A673 (cell line): ENCODE measurements around the gene NLRX1. TPM values are rescaled to one million over a fixed set of nuclear protein-coding genes. Genes with fewer than 3 reads are reported as not detected.

Experiments used
- BruUV-seq: library from RNA; stranded (reverse); fragments of 400-500 nt; replicated peaks from 2 replicates; lab custom pipeline; 2021; lab: Mats Ljungman, UMichigan
- CTCF ChIA-PET: fragments of 300-600 bp; sonication (Branson Sonifier 250); formaldehyde crosslinking; loops from one replicate; lab custom pipeline; 2022; ENCODE audit warnings: antibody characterized with exemption; lab: Charles Lee
- POLR2A ChIA-PET: fragments of 300-600 bp; sonication (Branson Sonifier 250); formaldehyde crosslinking; loops from one replicate; lab custom pipeline; 2022; ENCODE audit warnings: antibody characterized with exemption; ENCODE audit not compliant: low non-redundant PET; lab: Charles Lee
- DNase-seq: peaks from one replicate; pipeline ENCODE4 v3.0.0-alpha.2; 2015; ENCODE audit warnings: low spot score
- H3K27ac ChIP-seq: fragments of 200-600 bp; sonication (generic); 2 replicates; pipeline ENCODE4 v1.5.1; 2016; ENCODE audit warnings: mixed run types, low read depth, mild to moderate bottlenecking, mixed read lengths, antibody characterized with exemption, low read length; ENCODE audit not compliant: poor library complexity, severe bottlenecking
- H3K27me3 ChIP-seq: fragments of 200-600 bp; sonication (generic); replicated peaks from 2 replicates; pipeline ENCODE4 v1.6.1; 2017; ENCODE audit warnings: mixed run types, low read depth, mild to moderate bottlenecking, mixed read lengths, antibody characterized with exemption, low read length; ENCODE audit not compliant: insufficient read depth, poor library complexity
- H3K36me3 ChIP-seq: fragments of 200-600 bp; sonication (generic); 2 replicates; pipeline ENCODE4 v1.6.1; 2016; ENCODE audit warnings: mixed run types, mild to moderate bottlenecking, mixed read lengths, antibody characterized with exemption, low read length; ENCODE audit not compliant: insufficient read depth, poor library complexity, severe bottlenecking
- H3K4me1 ChIP-seq: fragments of 200-600 bp; sonication (generic); 2 replicates; pipeline ENCODE4 v1.6.1; 2017; ENCODE audit warnings: mixed run types, mild to moderate bottlenecking, mixed read lengths, antibody characterized with exemption, low read length; ENCODE audit not compliant: insufficient read depth, poor library complexity, severe bottlenecking
- H3K4me3 ChIP-seq: fragments of 200-600 bp; sonication (generic); 2 replicates; pipeline ENCODE4 v1.5.1; 2016; ENCODE audit warnings: low read depth, mixed run types, mild to moderate bottlenecking, mixed read lengths, low read length; ENCODE audit not compliant: poor library complexity, severe bottlenecking
- H3K9me3 ChIP-seq: fragments of 200-600 bp; sonication (generic); 2 replicates; pipeline ENCODE4 v1.6.1; 2016; ENCODE audit warnings: mixed run types, low read depth, mild to moderate bottlenecking, mixed read lengths, antibody characterized with exemption, low read length; ENCODE audit not compliant: poor library complexity, severe bottlenecking
- EZH2 ChIP-seq: fragments of 200-600 bp; sonication (generic); IDR thresholded peaks from 2 replicates; pipeline ENCODE4 v1.6.1; 2017; ENCODE audit warnings: borderline replicate concordance, low read depth, mild to moderate bottlenecking, mixed read lengths, antibody characterized with exemption, low read length; ENCODE audit not compliant: poor library complexity, severe bottlenecking
- intact Hi-C: fragments of 100-400 bp; cut with micrococcal nuclease; formaldehyde crosslinking; loops from one replicate; pipeline ENCODE4 v1.10.0; 2022; ENCODE audit not compliant: unreplicated experiment
- total RNA-seq: library from RNA; stranded (reverse); gene quantifications from 2 replicates; pipeline ENCODE4 v1.2.3, GENCODE V29; 2021
- TF ChIP-seq, protein P1 (sequence below): fragments of 300-800, 200-600 bp; sonication (generic); conservative IDR thresholded peaks from 2 replicates; pipeline ENCODE4 v1.5.1; 2017; ENCODE audit warnings: low read depth, mild to moderate bottlenecking, antibody characterized with exemption, low read length, moderate library complexity, mixed read lengths

Gene NLRX1
- total RNA-seq, 1 experiment from 2014 or later: 1.4 TPM

DNA sequence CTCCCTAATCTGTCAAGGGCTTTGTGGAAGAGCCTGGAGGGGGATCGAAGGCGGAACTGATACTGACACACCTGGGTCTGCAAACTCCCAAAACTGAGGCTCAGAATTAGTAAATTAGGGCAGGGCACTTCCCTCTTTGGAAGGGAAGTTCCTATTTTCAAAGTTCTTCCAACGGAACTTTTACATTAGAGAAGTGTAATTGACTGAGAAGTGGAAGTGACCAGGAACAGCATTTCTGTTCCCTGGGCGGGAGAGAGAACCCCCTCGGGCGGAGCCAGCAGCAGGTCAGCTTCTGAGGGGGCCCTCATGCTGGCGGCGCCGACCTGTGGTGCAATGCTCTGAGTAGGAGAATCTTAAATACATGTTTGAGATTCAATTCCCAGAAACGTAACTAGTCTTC lies 36.6 kb downstream of the NLRX1 start:
- intact Hi-C loops: loop anchor here (5.0 kb wide), 1 partner anchor 117 kb away; no protein-coding TSS in a partner anchor
- Histone ChIP-seq H3K4me3 (peak overlapping the region; percentile 100), H3K27ac (peak overlapping the region; percentile 90), H3K27me3 (no peaks in the 10 kb centered on the region), H3K4me1 (peaks cover 8% of the 10 kb centered on the region), H3K36me3 (no peaks in the 10 kb centered on the region), H3K9me3 (no peaks in the 10 kb centered on the region)
- ChIA-PET POLR2A (no interaction called here), CTCF (no interaction called here)
- no peak for TF ChIP-seq EZH2
- TF ChIP-seq, protein P1, sequence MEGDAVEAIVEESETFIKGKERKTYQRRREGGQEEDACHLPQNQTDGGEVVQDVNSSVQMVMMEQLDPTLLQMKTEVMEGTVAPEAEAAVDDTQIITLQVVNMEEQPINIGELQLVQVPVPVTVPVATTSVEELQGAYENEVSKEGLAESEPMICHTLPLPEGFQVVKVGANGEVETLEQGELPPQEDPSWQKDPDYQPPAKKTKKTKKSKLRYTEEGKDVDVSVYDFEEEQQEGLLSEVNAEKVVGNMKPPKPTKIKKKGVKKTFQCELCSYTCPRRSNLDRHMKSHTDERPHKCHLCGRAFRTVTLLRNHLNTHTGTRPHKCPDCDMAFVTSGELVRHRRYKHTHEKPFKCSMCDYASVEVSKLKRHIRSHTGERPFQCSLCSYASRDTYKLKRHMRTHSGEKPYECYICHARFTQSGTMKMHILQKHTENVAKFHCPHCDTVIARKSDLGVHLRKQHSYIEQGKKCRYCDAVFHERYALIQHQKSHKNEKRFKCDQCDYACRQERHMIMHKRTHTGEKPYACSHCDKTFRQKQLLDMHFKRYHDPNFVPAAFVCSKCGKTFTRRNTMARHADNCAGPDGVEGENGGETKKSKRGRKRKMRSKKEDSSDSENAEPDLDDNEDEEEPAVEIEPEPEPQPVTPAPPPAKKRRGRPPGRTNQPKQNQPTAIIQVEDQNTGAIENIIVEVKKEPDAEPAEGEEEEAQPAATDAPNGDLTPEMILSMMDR: no peak
- no peak for DNase-seq
- no TSS peak for BruUV-seq

DNA sequence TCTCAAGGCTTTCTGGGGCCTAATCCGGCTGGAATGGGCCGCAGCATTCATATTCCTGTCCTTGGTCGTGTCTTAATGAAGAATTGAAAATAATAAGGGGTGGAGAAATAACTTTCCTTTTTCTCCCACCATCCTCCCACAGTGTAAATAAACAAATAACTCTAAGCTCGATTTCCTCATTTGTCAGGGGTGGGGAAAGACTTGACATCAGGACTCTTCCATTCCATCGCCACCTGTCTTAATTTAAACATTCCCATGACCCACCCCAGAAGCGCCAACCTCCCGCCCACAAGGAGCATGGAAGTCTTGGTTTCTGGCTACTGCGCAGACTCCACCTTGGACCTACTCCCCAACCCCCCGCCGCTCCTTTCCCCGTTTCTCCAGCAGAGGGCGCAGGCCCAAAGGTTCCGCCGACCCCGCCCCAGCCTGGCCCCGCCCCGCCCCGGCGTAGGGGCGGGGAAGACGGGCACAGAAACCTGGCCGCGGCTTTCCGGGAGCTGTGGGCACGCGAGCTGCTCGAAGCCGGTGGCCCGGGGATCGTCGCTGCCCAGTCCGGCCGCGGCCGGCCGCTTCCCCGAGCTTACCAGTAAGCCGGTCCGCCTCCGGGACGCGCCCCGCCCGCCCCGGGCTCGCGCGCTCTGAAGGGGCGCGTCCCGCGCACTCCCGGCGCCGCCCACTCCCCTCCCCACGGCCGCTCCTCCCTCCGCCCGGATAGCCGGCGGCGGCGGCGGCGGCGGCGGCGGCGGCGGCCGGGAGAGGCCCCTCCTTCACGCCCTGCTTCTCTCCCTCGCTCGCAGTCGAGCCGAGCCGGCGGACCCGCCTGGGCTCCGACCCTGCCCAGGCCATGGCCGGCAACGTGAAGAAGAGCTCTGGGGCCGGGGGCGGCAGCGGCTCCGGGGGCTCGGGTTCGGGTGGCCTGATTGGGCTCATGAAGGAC lies 37.3 kb downstream of the NLRX1 start, which contains the start of gene CBL:
CBL (plus strand) TSS at position 766 of the 937 bp plus-strand sequence; CDS start at position 845, 79 bp downstream.
- Histone ChIP-seq H3K4me1 (peaks cover 8% of the 10 kb centered on the region), H3K27me3 (no peaks in the 10 kb centered on the region), H3K4me3 (peak within 1 kb of the TSS; percentile 100), H3K36me3 (no peaks in the 10 kb centered on the region), H3K27ac (peak within 1 kb of the TSS; percentile 90), H3K9me3 (no peaks in the 10 kb centered on the region)
- no TSS peak for BruUV-seq
- intact Hi-C loops: loop anchor here (5.0 kb wide), 1 partner anchor 116 kb away; no protein-coding TSS in a partner anchor
- DNase-seq: peak; percentile 96
- no peak for TF ChIP-seq EZH2
- TF ChIP-seq, protein P1: peak; percentile 98
- ChIA-PET POLR2A (interaction anchor here (0.7 kb wide), 1 partner anchor 96 kb away, joined by 3 read pairs; no protein-coding TSS in a partner anchor), CTCF (interaction anchor here (0.6 to 1.3 kb wide), 14 partner anchors 9 to 384 kb away, joined by 3 to 12 read pairs (median 4); partner anchors contain the start of gene VPS11)

DNA sequence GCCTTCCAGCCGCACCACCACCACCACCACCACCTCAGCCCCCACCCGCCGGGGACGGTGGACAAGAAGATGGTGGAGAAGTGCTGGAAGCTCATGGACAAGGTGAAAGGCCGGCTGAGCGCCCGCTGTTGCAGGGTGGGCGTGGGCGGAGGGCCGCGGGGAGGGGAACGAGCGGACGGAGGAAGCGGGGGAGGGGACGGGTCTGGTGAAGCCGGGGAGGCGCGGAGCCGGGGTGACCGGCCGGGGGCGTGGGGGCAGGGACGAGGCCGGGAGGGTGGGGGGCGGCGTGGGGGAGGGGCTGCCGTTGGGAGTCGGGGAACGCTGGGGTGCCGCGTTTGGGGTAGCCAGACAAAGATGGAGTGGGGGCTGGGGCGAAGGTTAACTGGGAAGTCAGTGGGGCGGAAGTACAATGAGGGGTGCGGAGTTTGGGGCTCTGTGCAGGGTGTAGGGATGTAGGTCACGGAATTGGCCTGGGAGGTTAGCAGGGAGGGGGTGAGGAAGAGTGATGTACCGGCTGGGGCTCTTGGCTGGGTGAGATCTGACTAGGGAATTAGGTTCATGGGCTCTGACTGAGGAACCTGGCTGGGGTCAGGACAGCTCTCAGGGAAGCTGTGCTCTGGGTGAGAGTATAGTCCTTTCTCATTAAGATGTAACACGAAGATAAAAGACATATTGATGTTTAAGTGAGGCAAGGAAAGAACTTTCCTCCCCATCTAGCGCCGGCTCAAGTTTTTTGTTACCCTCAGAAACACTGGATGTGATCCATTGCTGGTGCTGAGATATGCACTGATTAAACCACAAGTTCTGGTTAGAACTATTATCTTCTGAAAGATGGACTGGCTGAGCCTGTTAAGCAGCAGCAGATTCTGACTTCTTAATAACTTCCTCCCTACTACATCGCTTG lies 38.2 kb downstream of the NLRX1 start:
- Histone ChIP-seq H3K27ac (peak overlapping the region; percentile 90), H3K4me3 (peak overlapping the region; percentile 100), H3K36me3 (no peaks in the 10 kb centered on the region), H3K4me1 (peaks cover 8% of the 10 kb centered on the region), H3K27me3 (no peaks in the 10 kb centered on the region), H3K9me3 (no peaks in the 10 kb centered on the region)
- TF ChIP-seq, protein P1: no peak
- TF ChIP-seq EZH2: no peak
- POLR2A ChIA-PET: no interaction called here
- TSS peak; percentile 38 for BruUV-seq
- intact Hi-C loops: loop anchor here (5.0 kb wide), 1 partner anchor 116 kb away; no protein-coding TSS in a partner anchor
- peak; percentile 36 for DNase-seq
- CTCF ChIA-PET: interaction anchor here (0.6 to 1.3 kb wide), 14 partner anchors 8 to 383 kb away, joined by 3 to 12 read pairs (median 4); partner anchors contain the start of gene VPS11
